Measurements from ENCODE around the gene SPPL2B. TPM values are rescaled to one million over a fixed set of nuclear protein-coding genes. Genes with fewer than 3 reads are reported as not detected.
"Not testable (repeated sequence)": the region's sequence is repeated elsewhere in the genome, so short reads cannot be mapped to it uniquely, and the experiment has no call there.

SPPL2B gene
- total RNA-seq, 1 donor from 2014 or later = 48.0 TPM

DNA sequence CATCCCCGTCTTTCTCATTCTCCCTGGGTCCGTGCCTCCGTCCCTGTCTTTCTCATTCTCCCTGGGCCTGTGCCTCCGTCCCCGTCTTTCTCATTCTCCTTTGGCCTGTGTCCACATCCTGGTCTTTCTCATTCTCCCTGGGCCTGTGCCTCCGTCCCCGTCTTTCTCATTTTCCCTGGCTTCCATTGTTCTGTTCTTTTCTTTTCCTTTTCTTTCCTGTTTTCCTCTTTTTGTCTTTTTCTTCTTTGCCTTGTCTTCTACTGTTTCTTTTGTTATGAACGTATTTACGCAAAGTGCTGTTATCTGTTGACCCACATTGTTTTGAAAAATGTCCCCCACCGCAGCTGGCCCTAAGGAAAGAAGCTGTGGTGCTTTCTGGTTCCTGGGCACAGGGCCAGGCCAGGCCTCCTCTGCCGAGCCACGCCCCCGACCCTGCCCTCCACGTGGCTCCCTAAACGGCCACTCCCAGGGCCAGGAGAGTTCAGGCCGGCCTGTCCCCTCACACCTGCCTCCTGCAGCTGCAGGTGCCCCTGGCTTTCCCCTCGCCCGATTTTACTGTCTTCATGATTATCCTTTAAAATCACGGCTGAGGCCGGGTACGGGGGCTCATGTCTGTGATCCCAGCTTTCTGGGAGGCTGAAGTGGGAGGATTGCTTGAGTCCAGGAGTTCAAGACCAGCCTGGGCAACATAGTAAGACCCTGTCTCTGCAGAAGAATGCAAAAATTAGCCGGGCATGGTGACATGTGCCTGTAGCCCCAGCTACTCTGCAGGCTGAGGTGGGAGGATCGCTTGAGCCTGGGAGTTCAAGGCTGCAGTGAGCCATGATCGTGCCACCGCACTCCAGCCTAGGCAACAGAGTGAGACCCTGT is 17.5 kb downstream of the SPPL2B start:
- intact Hi-C loops (cut with DNase I) = no loop called here
- DNase-seq (ENCODE audit: low spot score) = no peak
- ATAC-seq = peak; percentile 72

DNA sequence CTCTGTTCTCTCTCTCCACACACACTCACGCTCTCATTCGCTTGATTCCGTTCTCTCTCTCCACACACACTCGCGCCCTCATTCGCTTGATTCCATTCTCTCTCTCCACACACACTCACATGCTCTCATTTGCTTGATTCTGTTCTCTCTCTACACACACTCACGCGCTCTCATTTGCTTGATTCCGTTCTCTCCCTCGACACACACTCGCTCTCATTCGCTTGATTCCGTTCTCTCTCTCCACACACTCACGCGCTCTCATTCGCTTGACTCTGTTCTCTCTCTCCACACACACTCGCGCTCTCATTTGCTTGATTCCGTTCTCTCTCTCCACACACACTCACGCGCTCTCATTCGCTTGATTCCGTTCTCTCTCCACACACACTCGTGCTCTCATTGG is 21.3 kb downstream of the SPPL2B start:
- intact Hi-C loops (cut with DNase I); ATAC-seq; DNase-seq (ENCODE audit: low spot score): not testable (repeated sequence)

DNA sequence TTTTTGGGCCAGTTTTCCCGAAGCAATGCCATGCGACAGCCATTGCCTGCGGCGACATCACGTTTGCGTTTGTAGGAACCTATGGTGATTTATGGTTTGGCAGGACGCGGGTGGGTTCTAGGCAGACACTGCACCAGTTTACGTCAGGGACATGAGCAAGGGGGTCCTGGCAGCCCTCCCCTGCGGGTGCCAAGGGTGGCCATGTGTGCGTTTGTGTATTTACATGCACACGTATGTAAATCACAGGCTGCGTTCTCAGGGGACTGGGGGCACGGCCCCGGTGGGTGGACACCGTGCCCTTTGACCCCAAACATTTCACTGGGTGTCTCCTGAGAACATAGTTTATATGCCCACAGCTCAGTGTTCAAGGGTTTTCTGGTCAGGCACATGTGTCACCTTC is 22.2 kb downstream of the SPPL2B start:
- intact Hi-C loops (cut with DNase I) = no loop called here
- ATAC-seq = no peak
- no peak for DNase-seq (ENCODE audit: low spot score)

DNA sequence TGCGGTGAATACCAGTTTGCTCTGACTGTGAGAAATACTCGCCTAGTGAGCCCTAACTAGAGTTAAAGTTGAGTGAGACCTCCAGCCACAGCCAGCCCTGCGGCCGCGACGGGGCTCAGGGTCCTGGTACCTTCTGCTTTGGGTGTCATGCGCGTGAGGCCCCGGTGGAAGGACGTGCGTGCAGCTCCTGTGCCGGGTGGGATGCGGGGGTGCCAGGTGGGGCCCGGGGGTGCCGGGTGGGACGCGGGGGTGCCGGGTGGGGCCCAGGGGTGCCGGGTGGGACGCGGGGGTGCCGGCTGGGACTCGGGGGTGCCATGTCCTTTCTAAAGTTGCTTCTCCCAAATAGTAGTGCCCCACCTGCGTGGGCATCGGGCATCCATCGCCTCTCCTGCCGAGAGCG is 23.1 kb downstream of the SPPL2B start:
- intact Hi-C loops (cut with DNase I) = no loop called here
- no peak for DNase-seq (ENCODE audit: low spot score)
- ATAC-seq = no peak

DNA sequence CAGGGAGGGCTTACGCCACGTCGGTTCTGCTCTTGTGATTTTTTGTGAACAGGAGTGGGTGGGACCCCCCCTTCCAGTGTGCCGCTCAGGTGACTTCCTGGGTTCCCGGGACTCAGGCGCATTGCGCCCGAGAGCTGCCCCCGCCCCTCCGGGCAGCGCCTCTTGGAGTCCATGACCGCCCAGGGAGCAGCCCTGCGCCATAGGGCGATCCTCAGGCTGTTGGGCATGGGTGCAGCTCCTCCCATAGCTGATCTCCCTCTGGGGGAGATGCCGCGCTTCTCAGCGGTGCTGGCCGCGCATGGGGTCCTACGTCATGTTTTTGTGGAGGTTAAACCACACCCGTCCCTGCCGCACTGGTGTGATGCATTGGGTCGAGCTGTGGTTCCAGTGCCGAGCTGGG is 23.6 kb downstream of the SPPL2B start:
- ATAC-seq = no peak
- intact Hi-C loops (cut with DNase I) = no loop called here
- DNase-seq (ENCODE audit: low spot score) = no peak

DNA sequence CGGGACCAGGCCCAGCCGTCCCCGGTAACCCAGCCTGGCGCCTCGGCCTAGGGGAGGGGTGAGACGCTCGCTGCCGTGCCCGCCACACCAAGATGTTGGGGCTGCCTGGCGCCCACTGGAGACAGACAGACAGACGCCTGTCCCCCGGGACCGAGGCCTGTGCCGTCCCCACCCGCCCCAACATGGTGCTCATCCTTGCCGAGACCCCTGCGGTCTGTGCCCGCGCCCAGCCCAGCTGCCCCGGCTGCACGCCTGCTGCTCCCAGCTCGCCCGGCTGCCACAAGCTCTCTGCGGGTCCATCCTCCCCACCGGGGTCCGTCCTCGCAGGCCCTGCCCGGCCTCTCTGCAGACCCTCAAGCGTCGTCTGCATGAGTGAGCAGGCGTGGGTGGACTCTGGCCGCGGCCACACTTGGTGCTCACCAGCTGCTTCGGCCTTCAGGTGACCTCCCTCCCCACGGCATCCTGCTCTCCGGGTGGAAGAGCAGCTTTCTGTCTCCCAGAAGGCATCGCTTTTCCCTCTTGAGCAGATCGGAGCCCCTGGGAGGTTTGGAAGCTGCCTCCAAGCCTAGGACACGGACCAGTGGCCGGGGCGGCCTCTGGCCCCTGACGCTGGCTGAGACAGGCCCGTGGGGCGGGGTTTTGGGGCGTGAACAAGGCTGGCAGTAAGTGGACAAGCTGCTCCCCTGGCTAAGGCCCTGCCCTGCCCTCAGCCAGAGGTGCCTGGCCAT is 24.8 kb downstream of the SPPL2B start:
- peak; percentile 40 for ATAC-seq
- intact Hi-C loops (cut with DNase I) = no loop called here
- no peak for DNase-seq (ENCODE audit: low spot score)

DNA sequence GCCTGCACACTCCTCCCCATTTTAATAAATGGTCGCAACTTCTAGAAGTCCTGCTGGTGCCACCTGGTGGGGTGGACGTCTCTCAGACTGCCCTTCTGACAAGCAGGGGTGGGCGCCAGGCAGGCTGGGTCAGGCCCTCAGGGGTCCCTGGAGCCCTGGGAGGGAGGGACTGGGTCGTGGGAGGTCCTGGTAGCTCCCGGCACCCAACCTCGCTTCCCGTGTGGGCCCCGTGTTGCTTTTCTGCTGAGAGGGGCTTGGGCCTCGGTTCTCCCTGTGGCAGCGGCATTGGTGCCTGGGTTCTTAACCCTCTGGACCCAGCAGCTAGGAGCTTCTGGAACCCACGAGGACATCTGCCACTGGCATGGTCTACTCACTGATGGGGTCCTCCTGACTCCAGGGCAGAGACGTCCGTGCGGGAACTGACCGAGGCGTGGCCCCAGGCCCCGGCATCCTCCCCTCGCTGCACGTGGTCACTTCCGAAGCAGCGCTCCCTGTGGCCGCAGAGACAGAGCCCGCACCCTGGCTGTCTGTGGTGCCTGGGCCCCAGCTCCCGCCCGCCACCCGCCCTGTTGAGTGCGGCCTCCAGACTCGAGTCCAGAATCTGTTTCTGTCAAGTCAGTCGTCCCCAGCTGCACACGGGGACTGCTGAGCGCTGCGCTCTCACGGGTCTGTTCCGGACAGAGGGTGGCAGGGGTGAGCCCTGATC is 25.6 kb downstream of the SPPL2B start:
- ATAC-seq = no peak
- intact Hi-C loops (cut with DNase I) = no loop called here
- DNase-seq (ENCODE audit: low spot score) = no peak

DNA sequence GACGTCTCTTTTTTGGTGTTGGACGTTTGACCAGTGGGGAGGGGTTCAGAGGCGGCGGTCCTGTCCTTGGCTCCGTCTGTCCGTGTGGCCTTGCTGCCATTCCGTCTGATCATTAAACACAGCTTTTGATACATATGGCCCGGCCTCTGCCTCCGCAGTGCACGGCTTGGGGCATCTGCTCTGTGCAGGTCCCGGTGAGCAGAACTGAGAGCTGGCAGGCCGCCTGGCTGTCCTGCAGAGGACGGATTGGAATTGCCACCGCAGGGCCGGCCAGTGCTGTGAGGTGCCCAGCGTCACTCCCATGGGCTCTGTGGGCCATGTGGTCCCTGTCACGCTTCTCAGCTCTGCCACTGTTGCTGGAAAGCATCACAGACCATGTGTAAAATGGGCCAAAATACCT is 26.2 kb downstream of the SPPL2B start:
- intact Hi-C loops (cut with DNase I) = no loop called here
- ATAC-seq (no peak), DNase-seq (ENCODE audit: low spot score) (no peak)

DNA sequence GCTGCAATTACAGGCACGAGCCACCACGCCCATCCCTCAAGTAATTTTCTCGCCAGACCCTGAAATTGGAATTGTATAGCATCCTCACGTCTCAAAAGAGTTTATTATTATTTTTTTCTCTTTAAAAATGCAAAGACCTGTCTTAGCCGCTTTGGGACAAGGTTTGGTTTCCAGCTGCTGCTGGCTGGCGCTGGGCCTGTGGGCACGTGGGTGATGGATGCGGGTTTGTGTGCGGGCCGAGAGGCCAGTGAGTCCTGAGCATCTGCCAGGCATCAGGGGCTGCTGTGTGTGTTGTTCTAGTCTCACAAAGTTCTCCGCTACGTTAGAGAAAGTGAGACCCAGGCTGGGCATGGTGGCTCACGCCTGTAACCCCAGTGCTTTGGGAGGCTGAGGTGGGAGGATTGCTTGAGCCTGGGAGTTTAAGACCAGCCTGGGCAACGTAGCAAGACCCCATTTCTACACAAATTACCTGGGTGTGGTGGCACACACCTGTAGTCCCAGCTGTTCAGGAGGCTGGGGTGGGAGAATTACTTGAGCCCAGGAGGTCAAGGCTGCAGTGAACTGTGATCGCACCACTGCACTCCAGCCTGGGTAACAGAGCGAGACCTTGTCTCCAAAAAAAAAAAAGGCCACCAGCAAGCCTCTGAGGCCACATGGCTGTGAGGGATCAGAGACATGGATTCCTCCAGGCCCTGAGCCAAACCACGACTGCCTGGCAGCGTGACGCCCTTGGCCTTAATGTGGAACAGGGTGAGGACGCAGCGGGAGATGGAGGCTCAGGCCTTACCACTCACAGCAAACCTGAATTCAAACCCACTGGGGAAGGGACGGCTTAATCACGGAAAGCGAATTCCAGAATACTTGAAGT is 26.9 kb downstream of the SPPL2B start:
- no peak for ATAC-seq
- intact Hi-C loops (cut with DNase I) = no loop called here
- no peak for DNase-seq (ENCODE audit: low spot score)

DNA sequence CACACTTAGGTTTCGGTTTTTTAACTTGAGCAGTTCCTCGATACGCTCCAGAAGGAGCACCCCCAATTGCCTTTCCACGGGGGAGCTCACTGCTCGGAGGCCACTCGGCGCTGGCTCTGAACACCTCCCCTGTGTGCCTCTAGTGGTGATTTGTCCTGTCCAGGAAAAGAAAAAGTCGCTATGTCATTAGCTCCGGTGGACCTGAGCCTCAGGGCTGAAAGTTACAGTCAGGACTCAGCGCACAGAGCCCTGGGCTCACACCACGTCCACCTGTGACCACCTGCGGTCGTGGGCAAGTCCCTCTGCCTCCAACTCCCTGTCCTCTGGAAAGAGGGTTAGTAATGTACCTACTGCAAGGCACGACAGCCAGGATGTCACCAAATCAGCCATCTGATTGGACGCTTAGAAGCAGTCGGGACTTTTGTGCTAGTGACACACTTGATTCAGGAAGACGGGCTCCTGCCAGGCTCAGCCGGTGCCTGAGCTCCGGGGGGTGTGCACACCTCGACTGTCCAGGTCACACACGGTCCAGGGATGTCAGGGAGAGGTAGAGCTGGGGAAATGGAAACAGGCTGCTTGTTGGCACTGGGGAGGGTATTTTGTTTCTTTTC is 27.7 kb downstream of the SPPL2B start:
- intact Hi-C loops (cut with DNase I) = no loop called here
- no peak for DNase-seq (ENCODE audit: low spot score)
- no peak for ATAC-seq

DNA sequence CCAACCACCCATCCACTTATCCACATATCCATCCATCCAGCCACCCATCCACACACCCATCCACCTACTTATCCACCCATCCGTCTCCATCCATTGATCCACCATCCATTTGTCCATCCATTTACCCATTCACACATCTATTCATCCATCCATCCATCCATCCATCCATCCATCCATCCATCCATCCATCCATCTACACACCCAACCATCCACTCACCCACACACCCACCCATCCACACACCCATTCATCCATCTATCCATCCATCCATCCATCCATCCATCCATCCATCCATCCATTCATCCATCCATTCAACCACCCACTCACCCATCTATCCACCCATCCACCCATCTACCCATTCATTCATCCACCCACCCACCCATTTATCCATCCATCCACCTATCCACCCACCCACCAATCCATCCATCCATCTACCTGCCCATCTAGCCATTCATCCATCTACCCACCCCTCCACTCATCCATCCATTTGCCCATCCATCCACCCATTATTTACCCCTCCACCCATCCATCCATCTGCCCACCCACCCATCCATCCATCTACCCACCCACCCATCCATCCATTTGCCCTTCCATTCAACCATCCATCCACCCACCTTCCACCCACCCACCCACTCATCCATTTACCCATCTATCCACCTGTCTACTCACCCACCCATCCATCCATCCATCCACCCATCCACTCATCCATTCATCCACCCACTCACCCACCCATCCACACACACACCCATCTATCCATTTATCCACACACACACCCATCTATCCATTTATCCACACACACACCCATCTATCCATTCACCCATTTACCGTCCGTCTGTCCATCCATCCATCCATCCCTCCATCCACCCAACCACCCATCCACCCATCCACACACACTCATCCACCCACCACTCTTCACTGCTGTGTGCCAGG is 29.1 kb downstream of the SPPL2B start:
- intact Hi-C loops (cut with DNase I) = no loop called here
- DNase-seq (ENCODE audit: low spot score) (no peak), ATAC-seq (no peak)

DNA sequence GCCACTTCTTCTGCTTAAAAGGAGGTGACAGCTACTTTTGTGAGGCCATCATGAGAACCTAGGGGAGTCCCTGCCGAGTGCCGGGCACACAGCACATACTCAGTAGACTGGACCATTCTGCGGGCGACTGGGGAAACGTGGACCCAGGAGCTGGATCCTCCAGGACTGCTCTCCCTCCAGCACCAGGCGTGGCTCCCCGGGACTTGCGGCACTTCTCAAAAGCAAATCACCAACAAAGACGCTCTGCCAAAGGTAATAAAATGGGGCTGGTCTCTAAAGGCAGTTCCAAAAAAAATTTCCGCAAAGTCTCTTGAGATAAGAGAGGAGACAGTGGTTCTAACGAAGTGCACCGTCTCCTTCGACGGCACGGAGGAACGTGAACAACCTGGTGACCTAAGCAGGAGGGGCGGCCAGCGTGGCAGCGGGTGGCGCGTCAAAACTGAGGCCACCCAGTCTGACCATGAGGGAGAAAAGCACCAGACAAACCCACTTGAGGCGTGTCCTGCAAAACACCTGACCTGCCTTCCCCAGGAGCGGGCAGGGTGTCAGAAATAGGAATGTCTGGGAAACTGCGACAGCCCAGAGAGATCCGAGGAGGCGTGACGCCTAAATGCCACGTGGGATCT is 30.2 kb downstream of the SPPL2B start:
- intact Hi-C loops (cut with DNase I) = no loop called here
- no peak for DNase-seq (ENCODE audit: low spot score)
- ATAC-seq = no peak

DNA sequence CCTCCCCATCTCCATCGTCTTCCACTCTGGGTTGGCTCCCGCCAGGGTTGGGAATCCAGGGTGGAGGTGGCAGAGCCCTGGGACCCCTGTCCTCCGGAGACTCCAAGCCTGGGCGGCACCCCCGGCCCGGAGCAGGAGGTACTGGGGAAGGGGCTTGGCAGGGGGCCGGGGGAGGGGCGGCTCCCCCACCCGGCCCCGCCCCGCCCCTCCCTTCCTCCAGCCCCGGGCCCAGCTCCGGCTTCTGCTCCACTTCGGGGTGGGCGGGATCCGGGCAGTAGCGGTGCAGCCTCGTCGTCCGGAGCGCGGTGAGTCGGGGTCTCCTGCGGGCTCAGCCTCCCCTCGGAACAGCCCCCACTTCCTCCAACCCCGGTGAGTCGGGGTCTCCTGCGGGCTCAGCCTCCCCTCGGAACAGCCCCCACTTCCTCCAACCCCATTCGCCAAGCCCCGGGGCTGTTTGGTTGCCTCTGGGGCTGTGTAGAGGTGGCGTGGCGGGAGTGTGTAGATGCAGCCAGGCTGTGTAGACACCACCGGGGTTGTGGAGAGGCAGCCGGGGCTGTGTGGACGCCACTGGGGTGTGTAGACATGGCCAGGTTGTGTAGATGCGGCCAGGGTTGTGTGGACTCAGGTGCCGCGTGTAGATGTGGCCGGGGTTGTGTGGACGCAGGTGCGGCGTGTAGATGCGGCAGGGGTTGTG is 31.7 kb downstream of the SPPL2B start, which contains the start of gene TMPRSS9:
Gene TMPRSS9, plus strand, starts transcription at position 274 of the 694 bp plus-strand sequence. CDS start 29,521 bp downstream, outside the sequence.
- no peak for ATAC-seq
- no peak for DNase-seq (ENCODE audit: low spot score)
- intact Hi-C loops (cut with DNase I) = no loop called here

DNA sequence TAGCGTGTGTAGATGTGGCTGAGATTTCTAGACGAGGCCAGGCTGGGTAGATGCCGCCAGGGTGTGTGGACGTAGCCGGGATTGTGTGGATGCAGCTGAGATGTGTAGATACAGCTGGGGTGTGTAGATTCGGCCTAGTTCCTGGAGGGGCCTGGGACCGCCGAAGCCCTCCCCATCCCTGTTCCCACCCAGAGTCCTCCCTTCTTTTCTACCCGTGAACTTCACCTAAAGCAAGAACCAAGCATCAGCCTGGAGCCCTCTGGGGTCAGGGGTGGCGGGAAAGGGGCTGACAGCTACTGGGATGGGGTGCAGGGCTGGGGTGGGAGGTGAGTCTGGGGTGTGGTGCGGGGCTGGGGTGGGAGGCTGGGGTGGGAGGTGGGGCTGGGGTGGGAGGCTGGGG is 32.3 kb downstream of the SPPL2B start:
- ATAC-seq (no peak), DNase-seq (ENCODE audit: low spot score) (no peak)
- intact Hi-C loops (cut with DNase I) = no loop called here

DNA sequence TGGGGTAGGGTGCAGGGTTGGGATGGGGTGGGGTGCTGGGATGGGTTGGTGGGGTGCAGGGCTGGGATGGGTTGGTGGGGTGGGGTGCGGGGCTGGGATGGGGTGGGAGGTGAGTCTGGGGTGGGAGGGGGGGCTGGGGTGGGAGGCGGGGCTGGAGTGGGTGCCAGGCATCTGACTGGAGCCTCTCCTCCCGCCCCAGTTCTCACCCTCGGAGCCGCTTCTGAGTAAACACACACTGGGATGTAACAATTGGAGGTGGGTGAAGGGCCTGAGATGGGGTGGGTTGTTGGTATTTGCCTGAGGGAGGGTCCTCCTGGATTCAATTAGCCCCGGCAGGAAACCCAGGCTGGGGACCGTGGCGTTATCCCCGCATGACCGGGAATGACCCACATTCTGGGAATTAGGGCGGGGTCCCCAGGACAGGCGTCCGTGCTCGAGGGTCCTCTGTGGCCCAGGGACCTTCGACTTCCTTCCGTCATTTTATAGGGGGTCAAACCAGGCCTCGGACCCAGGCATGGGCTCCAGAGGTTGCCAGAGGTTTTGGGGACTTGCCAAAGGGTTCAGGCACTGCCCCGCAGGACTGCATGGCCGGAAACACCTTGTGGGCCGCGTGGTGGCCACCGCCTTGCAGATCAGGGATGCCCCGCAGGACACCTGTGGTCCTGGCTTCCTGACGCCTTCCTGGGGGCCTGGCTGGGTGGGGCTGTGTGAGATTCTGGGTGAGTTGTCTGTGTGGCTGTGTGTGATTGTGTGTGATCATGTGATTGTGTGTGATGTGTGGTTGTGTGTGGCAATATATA is 33.0 kb downstream of the SPPL2B start:
- DNase-seq (ENCODE audit: low spot score) = no peak
- ATAC-seq = no peak
- intact Hi-C loops (cut with DNase I) = no loop called here
